SK-N-SH (cell line): Measurements from ENCODE around the gene TRIM15.

Source experiments
- CTCF ChIP-seq: fragments of 200-600 bp; sonication (generic); IDR thresholded peaks from 2 replicates; pipeline ENCODE4 v1.6.1; 2017; ENCODE audit warnings: antibody characterized with exemption, mild to moderate bottlenecking, moderate library complexity
- EP300 ChIP-seq, 2 experiments: IDR thresholded peaks; 2 replicates each; pipeline versions ENCODE4 v1.4.0 to v1.6.1; 2012; ENCODE audit warnings: borderline replicate concordance in 1 of 2, low read depth in 1 of 2, low read length in 1 of 2
- EZH2phosphoT487 ChIP-seq: fragments of 200-600 bp; sonication (generic); IDR thresholded peaks from 2 replicates; pipeline ENCODE4 v1.6.1; 2017; ENCODE audit warnings: low read depth, mixed run types, mild to moderate bottlenecking, antibody characterized with exemption, moderate library complexity, borderline replicate concordance
- MXI1 ChIP-seq: IDR thresholded peaks from 2 replicates; pipeline ENCODE4 v1.6.1; 2012; ENCODE audit warnings: mild to moderate bottlenecking, low read depth, low read length, improper control_type of control experiment
- NFIC ChIP-seq: IDR thresholded peaks from 2 replicates; pipeline ENCODE4 v1.4.0; 2012; ENCODE audit warnings: borderline replicate concordance
- PBX3 ChIP-seq: IDR thresholded peaks from 2 replicates; pipeline ENCODE4; 2012
- POLR2AphosphoS5 ChIP-seq: IDR thresholded peaks from 2 replicates; pipeline ENCODE4 v1.6.1; 2012; ENCODE audit warnings: low read depth, low read length
- REST ChIP-seq: IDR thresholded peaks from 2 replicates; pipeline ENCODE4 v1.6.1; 2012; ENCODE audit warnings: mild to moderate bottlenecking, low read depth, low read length, moderate library complexity
- SIN3A ChIP-seq: IDR thresholded peaks from 2 replicates; pipeline ENCODE4 v1.6.1; 2012; ENCODE audit warnings: low read depth, mild to moderate bottlenecking, low read length, moderate library complexity, borderline replicate concordance
- SMC3 ChIP-seq: IDR thresholded peaks from 2 replicates; pipeline ENCODE4 v1.6.1; 2012; ENCODE audit warnings: low read depth, low read length, improper control_type of control experiment
- TAF1 ChIP-seq: IDR thresholded peaks from 2 replicates; pipeline ENCODE4 v1.6.1; 2012; ENCODE audit warnings: low read depth, mild to moderate bottlenecking, low read length, moderate library complexity, borderline replicate concordance
- TEAD4 ChIP-seq: IDR thresholded peaks from 2 replicates; pipeline ENCODE4 v1.4.0; 2012; ENCODE audit warnings: mild to moderate bottlenecking, borderline replicate concordance; ENCODE audit not compliant: insufficient read depth

GRCh38 chr6:30130179-30130679 is 33.1 kb upstream of the TRIM15 start:
- TF ChIP-seq NFIC, result no peak
- no peak for TF ChIP-seq CTCF
- no peak for TF ChIP-seq SIN3A
- no peak for TF ChIP-seq REST
- no peak for TF ChIP-seq POLR2AphosphoS5
- TF ChIP-seq TAF1, result no peak
- no peak for TF ChIP-seq TEAD4
- TF ChIP-seq PBX3, result no peak
- no peak for TF ChIP-seq MXI1
- no peak for TF ChIP-seq SMC3
- no peak for TF ChIP-seq EZH2phosphoT487
- no peak for TF ChIP-seq EP300 (IDR thresholded peaks at IDR 0.05; ENCODE audit: borderline replicate concordance in 1 of 2, low read depth in 1 of 2, low read length in 1 of 2)
